Ishikawa (cell line): ENCODE measurements around the gene PEAK1.

Source experiments
- EP300 ChIP-seq: IDR thresholded peaks from 2 replicates; pipeline ENCODE4 v1.6.1; 2012; ENCODE audit warnings: borderline replicate concordance
- FOXM1 ChIP-seq: IDR thresholded peaks from 2 replicates; pipeline ENCODE4 v1.6.1; 2012; ENCODE audit warnings: low read depth, borderline replicate concordance
- ZBTB7A ChIP-seq: IDR thresholded peaks from 2 replicates; pipeline ENCODE4 v1.6.1; 2012; ENCODE audit warnings: low read depth

GRCh38 chr15:77107068-77107467 is 312.8 kb downstream of the PEAK1 start:
- no peak for TF ChIP-seq ZBTB7A
- no peak for TF ChIP-seq EP300
- no peak for TF ChIP-seq FOXM1
